ENCODE data around the gene CCDC201.

CCDC201 gene

GRCh38 chr7:45892407-45893035 lies 19.6 kb upstream of the CCDC201 start:
- DNase-seq = peak; percentile 44

- DNase-seq = no peak
Measured at GRCh38 chr7:45891462-45892402, 18.9 kb upstream of the CCDC201 start.

GRCh38 chr7:45890902-45891461 lies 18.1 kb upstream of the CCDC201 start:
- DNase-seq = peak; percentile 12

- DNase-seq = no peak
Measured at GRCh38 chr7:45890125-45890901, 17.4 kb upstream of the CCDC201 start.

GRCh38 chr7:45889367-45890067 lies 16.6 kb upstream of the CCDC201 start:
- DNase-seq = no peak

- DNase-seq = no peak
Measured at GRCh38 chr7:45888993-45889366, 16.1 kb upstream of the CCDC201 start.

- DNase-seq = no peak
Measured at GRCh38 chr7:45888185-45888992, 15.5 kb upstream of the CCDC201 start, which contains the start of gene IGFBP1. Gene IGFBP1, plus strand, starts transcription at chr7:45888488. Its CDS starts 165 bp downstream, at chr7:45888653.

GRCh38 chr7:45886931-45887667 lies 14.2 kb upstream of the CCDC201 start:
- no peak for DNase-seq

- no peak for DNase-seq
Measured at GRCh38 chr7:45885264-45885882, 12.5 kb upstream of the CCDC201 start.

- DNase-seq = no peak
Measured at GRCh38 chr7:45884136-45884535, 11.3 kb upstream of the CCDC201 start.

- DNase-seq = peak; percentile 60
Measured at GRCh38 chr7:45882465-45882810, 9.6 kb upstream of the CCDC201 start.

GRCh38 chr7:45881759-45882464 lies 9.0 kb upstream of the CCDC201 start:
- no peak for DNase-seq

GRCh38 chr7:45881280-45881758 lies 8.4 kb upstream of the CCDC201 start:
- no peak for DNase-seq

- DNase-seq = no peak
Measured at GRCh38 chr7:45880433-45880860, 7.6 kb upstream of the CCDC201 start.

GRCh38 chr7:45878457-45879144 lies 5.7 kb upstream of the CCDC201 start:
- no peak for DNase-seq

GRCh38 chr7:45876519-45876918 lies 3.6 kb upstream of the CCDC201 start:
- no peak for DNase-seq

- DNase-seq = no peak
Measured at GRCh38 chr7:45874408-45875131, 1.7 kb upstream of the CCDC201 start.

GRCh38 chr7:45873355-45873754 lies 473 bp upstream of the CCDC201 start:
- no peak for DNase-seq
